ENCODE results near the gene BMP6. TPM values are rescaled to one million over a fixed set of nuclear protein-coding genes. Genes with fewer than 3 reads are reported as not detected.

The BMP6 gene
- polyA plus RNA-seq, 1 donor (not counting 4 experiments of a cell fraction or from before 2014, with no cell fraction given) = 0.05 TPM

- Histone ChIP-seq H3K9ac (ENCODE audit: control insufficient read depth, extremely low read depth, insufficient read depth, low read length) (no peak overlapping the region), H3K4me2 (ENCODE audit: control insufficient read depth, extremely low read depth, insufficient read depth, low read depth, low read length) (no peak overlapping the region)
- no peak for FAIRE-seq
Observed at GRCh38 chr6:7818257-7819214, 92.6 kb downstream of the BMP6 start.

GRCh38 chr6:7819431-7820015, 93.6 kb downstream of the BMP6 start:
- Histone ChIP-seq H3K4me3 (ENCODE audit: control insufficient read depth in 2 of 3, extremely low read depth in 1 of 3, insufficient read depth in 2 of 3, low read depth in 1 of 3, low read length in 3 of 3) (no peak overlapping the region), H3K9me1 (ENCODE audit: control insufficient read depth, extremely low read depth, insufficient read depth, low read length) (no peaks in the 10 kb centered on the region), H3K27ac (ENCODE audit: control insufficient read depth, insufficient read depth, low read length) (no peak overlapping the region), H3K9me3 (ENCODE audit: control insufficient read depth, low read depth, low read length) (no peaks in the 10 kb centered on the region), H2AFZ (ENCODE audit: control insufficient read depth, low read length) (no peak overlapping the region), H3K27me3 (ENCODE audit: control insufficient read depth, extremely low read depth, insufficient read depth, low read length) (no peaks in the 10 kb centered on the region), H3K79me2 (ENCODE audit: control insufficient read depth, insufficient read depth, low read length) (no peaks in the 10 kb centered on the region), H3K36me3 (ENCODE audit: control insufficient read depth in 2 of 2, extremely low read depth in 1 of 2, insufficient read depth in 2 of 2, low read length in 2 of 2) (no peaks in the 10 kb centered on the region), H3K4me2 (ENCODE audit: control insufficient read depth, extremely low read depth, insufficient read depth, low read depth, low read length) (no peak overlapping the region), H3K9ac (ENCODE audit: control insufficient read depth, extremely low read depth, insufficient read depth, low read length) (no peak overlapping the region), H3K4me1 (ENCODE audit: control insufficient read depth, extremely low read depth, insufficient read depth, low read length) (no peaks in the 10 kb centered on the region), H4K20me1 (ENCODE audit: control insufficient read depth, extremely low read depth, insufficient read depth, low read length) (no peaks in the 10 kb centered on the region)
- no peak for FAIRE-seq
- no peak for TF ChIP-seq EZH2 (IDR thresholded peaks at IDR 0.05; ENCODE audit: low read length)
- TF ChIP-seq, protein P1, sequence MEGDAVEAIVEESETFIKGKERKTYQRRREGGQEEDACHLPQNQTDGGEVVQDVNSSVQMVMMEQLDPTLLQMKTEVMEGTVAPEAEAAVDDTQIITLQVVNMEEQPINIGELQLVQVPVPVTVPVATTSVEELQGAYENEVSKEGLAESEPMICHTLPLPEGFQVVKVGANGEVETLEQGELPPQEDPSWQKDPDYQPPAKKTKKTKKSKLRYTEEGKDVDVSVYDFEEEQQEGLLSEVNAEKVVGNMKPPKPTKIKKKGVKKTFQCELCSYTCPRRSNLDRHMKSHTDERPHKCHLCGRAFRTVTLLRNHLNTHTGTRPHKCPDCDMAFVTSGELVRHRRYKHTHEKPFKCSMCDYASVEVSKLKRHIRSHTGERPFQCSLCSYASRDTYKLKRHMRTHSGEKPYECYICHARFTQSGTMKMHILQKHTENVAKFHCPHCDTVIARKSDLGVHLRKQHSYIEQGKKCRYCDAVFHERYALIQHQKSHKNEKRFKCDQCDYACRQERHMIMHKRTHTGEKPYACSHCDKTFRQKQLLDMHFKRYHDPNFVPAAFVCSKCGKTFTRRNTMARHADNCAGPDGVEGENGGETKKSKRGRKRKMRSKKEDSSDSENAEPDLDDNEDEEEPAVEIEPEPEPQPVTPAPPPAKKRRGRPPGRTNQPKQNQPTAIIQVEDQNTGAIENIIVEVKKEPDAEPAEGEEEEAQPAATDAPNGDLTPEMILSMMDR (optimal IDR thresholded peaks at IDR 0.05 in 1 of 3, IDR thresholded peaks at IDR 0.05 in 1 of 3, conservative IDR thresholded peaks at IDR 0.05 in 1 of 3; ENCODE audit: extremely low read depth in 1 of 3, insufficient read depth in 2 of 3, low read length in 3 of 3) = no peak
- no peak for DNase-seq (ENCODE audit: low read depth, low spot score)
- dilution Hi-C loops (cut with MboI; ENCODE audit: extremely low pct_ligation_motif_present, low sequenced_read_pairs) = no loop called here

More at GRCh38 chr6:7818257-7819214, 92.6 kb downstream of the BMP6 start:
- TF ChIP-seq, protein P1 (optimal IDR thresholded peaks at IDR 0.05 in 1 of 3, IDR thresholded peaks at IDR 0.05 in 1 of 3, conservative IDR thresholded peaks at IDR 0.05 in 1 of 3; ENCODE audit: extremely low read depth in 1 of 3, insufficient read depth in 2 of 3, low read length in 3 of 3) = no peak
- no peak for TF ChIP-seq EZH2 (IDR thresholded peaks at IDR 0.05; ENCODE audit: low read length)
- H3K9me1 ChIP-seq (ENCODE audit: control insufficient read depth, extremely low read depth, insufficient read depth, low read length) = no peaks in the 10 kb centered on the region
- H3K4me3 ChIP-seq (ENCODE audit: control insufficient read depth in 2 of 3, extremely low read depth in 1 of 3, insufficient read depth in 2 of 3, low read depth in 1 of 3, low read length in 3 of 3) = no peak overlapping the region
- H2AFZ ChIP-seq (ENCODE audit: control insufficient read depth, low read length) = no peak overlapping the region
- H4K20me1 ChIP-seq (ENCODE audit: control insufficient read depth, extremely low read depth, insufficient read depth, low read length) = no peaks in the 10 kb centered on the region
- no peak overlapping the region for H3K27ac ChIP-seq (ENCODE audit: control insufficient read depth, insufficient read depth, low read length)
- H3K36me3 ChIP-seq (ENCODE audit: control insufficient read depth in 2 of 2, extremely low read depth in 1 of 2, insufficient read depth in 2 of 2, low read length in 2 of 2) = no peaks in the 10 kb centered on the region
- no peaks in the 10 kb centered on the region for H3K79me2 ChIP-seq (ENCODE audit: control insufficient read depth, insufficient read depth, low read length)
- no peak for DNase-seq (ENCODE audit: low read depth, low spot score)
- dilution Hi-C loops (cut with MboI; ENCODE audit: extremely low pct_ligation_motif_present, low sequenced_read_pairs) = no loop called here
- no peaks in the 10 kb centered on the region for H3K9me3 ChIP-seq (ENCODE audit: control insufficient read depth, low read depth, low read length)
- H3K4me1 ChIP-seq (ENCODE audit: control insufficient read depth, extremely low read depth, insufficient read depth, low read length) = no peaks in the 10 kb centered on the region
- no peaks in the 10 kb centered on the region for H3K27me3 ChIP-seq (ENCODE audit: control insufficient read depth, extremely low read depth, insufficient read depth, low read length)

Data from keratinocyte (primary cell).